ENCODE data around the gene ZFP69B.

ZFP69B gene

DNA sequence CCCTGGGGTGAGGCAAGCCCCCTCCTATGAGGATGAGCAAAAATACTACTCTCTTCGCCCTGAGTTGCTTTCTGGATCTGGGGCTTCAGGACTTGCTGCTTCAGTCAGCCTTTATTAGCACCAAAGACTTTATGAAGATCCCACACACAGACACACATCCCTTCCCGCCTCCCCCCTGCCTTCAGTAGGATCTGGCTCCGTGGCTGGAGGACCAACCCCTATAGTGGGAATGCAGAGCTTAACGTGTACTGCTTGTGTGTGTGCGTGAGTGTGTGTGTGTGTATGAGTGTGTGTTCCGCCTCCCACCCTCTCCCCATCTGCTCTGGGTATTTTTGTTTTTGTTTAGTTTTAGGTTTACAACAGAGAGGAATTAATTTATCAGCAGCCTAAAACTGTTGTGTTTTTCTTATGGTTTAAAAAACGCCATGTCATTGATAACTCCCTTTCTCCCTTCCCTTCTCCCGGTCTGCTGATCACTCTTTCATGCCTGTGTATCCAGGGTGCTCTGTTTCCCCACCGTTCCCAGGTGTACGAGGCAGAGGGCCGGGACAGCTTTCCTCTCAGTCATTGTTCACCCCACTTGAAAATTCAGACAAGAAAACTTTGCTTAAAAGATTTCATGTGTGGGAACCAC is 27.5 kb upstream of the ZFP69B start:
- no peak for DNase-seq (ENCODE audit: low read depth)
- no peak for TF ChIP-seq CTCF (IDR thresholded peaks at IDR 0.05; ENCODE audit: control insufficient read depth, extremely low read depth, insufficient read depth)
- H3K4me3 ChIP-seq (ENCODE audit: low read depth, low read length) = no peak overlapping the region

DNA sequence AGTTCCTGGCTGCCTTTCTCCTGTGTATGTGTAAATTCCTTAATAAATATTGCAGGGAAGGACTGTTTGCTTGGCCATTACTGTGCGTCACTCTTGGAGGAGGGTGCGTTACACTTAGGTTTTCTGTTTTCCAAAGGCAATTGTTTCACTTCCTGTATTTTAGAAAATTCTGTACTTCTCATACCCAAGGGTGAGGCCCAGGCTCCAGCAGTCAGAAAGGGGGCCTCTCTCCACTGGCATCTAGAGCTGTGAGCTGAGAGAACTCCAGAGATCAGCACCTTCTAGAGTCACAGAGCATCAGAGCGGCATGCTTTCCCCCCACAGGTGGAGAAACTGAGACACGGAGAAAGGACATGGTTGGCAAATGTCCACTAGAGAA is 27.0 kb upstream of the ZFP69B start:
- no peak overlapping the region for H3K4me3 ChIP-seq (ENCODE audit: low read depth, low read length)
- DNase-seq (ENCODE audit: low read depth) = no peak
- no peak for TF ChIP-seq CTCF (IDR thresholded peaks at IDR 0.05; ENCODE audit: control insufficient read depth, extremely low read depth, insufficient read depth)

DNA sequence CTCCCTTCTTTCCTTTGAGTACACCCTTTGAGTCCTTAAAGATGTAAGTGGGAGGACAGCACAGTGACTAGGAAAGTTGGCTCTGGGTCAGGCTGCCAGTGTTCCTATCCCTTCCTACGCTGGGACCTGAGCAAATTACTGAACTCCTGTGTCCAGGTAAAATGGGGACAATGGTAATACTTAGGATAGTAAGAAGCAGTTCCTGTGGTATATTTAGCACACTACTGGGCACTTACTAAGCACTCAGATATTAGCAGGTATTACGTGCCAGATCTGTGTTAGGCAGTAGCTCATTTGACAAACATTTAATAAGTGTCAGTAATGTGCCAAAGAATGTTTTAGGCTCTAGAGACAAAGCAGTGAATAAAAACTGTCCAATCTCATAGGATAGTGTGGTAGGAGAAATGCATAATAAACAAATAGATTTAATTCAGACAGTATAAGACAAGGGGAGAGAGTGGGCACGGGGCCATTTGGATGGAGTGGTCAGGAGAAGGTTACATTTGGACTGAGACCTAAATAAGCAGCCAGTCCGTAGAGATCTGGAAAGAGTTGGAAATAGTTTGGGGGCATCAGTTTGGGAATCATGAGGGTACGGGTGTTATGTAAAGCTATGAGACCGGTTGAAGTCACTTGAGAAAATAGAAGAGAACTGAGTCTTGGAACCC is 26.2 kb upstream of the ZFP69B start:
- no peak for TF ChIP-seq CTCF (IDR thresholded peaks at IDR 0.05; ENCODE audit: control insufficient read depth, extremely low read depth, insufficient read depth)
- H3K4me3 ChIP-seq (ENCODE audit: low read depth, low read length) = no peak overlapping the region
- DNase-seq (ENCODE audit: low read depth) = no peak

DNA sequence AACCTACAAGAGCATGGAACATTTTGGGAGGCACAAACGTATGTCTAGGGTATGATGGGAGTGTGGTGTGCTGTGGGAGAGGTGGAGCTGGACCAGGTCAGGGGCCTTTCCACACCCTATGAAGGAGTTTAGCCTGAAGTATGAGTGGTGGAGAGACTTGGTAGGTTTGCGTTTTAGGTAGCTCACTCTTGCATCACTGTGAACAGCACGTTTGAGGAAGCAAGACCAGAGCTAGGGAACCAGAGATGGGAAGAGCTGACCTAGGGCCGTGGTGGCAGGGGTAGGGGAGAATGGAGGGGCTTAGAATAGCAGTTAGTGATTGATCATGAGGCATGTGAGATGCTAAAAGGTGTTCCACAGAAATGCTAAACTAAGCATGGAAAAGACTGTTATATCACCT is 25.1 kb upstream of the ZFP69B start:
- H3K4me3 ChIP-seq (ENCODE audit: low read depth, low read length) = no peak overlapping the region
- DNase-seq (ENCODE audit: low read depth) = no peak
- no peak for TF ChIP-seq CTCF (IDR thresholded peaks at IDR 0.05; ENCODE audit: control insufficient read depth, extremely low read depth, insufficient read depth)

- no peak overlapping the region for H3K4me3 ChIP-seq (ENCODE audit: low read depth, low read length)
- DNase-seq (ENCODE audit: low read depth) = no peak
- no peak for TF ChIP-seq CTCF (IDR thresholded peaks at IDR 0.05; ENCODE audit: control insufficient read depth, extremely low read depth, insufficient read depth)
These were observed 18.9 kb upstream of the ZFP69B start for GRCh38 chr1:40431385-40431784.

GRCh38 chr1:40432644-40433390 is 17.5 kb upstream of the ZFP69B start:
- TF ChIP-seq CTCF (IDR thresholded peaks at IDR 0.05; ENCODE audit: control insufficient read depth, extremely low read depth, insufficient read depth) = no peak
- H3K4me3 ChIP-seq (ENCODE audit: low read depth, low read length) = no peak overlapping the region
- no peak for DNase-seq (ENCODE audit: low read depth)

All from LNCaP clone FGC (cell line).